HG03521 (cell line): Measurements from ENCODE around the gene STRADB.
"Not testable (repeated sequence)": the region's sequence is repeated elsewhere in the genome, so short reads cannot be mapped to it uniquely, and the experiment has no call there.

ENCODE experiments used
- ATAC-seq: cut with Tn5 transposase; IDR thresholded peaks from one replicate; pipeline ENCODE4 v1.9.1; 2021; ENCODE audit warnings: mild to moderate bottlenecking, moderate library complexity; ENCODE audit not compliant: unreplicated experiment

The STRADB gene

DNA sequence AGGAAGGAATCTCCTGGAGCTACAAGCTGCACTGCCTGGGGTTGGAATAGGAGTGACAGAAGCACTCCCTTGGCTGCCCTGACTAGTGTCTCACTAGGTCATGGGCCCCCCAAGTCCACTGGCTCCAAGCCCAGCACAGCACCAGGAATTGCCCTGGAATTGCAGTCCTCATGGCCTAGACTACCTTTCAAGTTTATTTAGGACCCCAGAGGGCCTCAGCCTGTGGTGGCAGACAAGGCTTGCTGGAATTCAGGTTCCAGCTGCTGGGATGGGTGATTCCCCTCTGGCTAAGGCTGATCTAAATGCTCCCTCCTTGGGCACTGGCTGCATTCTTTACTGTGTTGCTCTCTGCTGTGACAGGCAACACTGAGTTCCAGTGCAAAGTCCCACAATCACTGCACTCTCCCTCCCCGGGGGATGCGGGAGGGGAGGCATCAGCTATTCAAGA, 14.0 kb downstream of the STRADB start:
- no peak for ATAC-seq

DNA sequence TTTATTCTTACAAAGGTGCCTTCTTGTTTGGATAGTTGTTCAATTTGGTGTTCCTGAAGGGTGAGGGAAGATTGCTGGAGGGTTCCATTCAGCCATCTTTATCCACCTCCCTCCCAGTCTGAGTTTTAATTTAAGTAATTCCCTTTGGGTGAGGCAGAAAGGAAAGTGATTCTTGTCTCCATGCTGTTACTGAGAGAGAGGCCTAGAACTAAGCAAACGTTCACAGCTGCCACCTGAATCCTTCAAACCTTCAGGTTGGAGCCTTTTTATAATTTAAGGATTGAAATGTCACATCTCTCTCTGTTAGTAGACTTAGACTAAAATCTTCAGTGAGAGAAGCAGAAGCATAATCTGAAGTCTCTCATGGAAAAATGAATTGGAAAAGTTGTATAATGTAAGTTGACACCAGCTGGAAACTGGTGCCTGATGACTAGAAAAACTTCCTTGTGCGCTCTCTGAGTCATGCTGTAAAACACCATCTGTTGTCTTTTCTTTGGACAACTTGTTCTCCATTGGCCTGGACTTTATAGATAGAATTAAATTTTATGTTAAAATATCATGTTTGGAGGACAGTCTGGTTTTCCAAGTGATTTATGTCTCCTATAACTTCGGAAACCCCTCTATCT, 14.6 kb downstream of the STRADB start:
- ATAC-seq, result no peak

DNA sequence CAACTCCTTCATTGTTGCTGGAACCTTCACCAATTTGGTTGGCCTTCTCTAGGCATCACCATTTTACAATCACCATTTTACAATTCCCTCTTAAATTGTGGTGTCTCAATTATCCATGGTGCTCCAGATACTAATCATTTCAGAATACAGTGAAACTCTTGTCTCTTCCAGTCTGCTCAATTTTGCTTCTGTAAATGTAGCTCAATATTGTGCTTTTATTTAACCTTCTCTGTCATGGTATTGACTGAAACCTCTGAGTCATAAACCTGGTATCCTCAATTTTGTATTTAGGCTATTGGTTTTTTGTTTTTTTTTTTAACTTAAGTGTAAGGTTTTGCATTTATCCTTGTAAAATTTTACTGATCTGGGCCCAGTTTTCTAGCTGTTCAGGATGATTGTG, 16.1 kb downstream of the STRADB start:
- ATAC-seq, result no peak

DNA sequence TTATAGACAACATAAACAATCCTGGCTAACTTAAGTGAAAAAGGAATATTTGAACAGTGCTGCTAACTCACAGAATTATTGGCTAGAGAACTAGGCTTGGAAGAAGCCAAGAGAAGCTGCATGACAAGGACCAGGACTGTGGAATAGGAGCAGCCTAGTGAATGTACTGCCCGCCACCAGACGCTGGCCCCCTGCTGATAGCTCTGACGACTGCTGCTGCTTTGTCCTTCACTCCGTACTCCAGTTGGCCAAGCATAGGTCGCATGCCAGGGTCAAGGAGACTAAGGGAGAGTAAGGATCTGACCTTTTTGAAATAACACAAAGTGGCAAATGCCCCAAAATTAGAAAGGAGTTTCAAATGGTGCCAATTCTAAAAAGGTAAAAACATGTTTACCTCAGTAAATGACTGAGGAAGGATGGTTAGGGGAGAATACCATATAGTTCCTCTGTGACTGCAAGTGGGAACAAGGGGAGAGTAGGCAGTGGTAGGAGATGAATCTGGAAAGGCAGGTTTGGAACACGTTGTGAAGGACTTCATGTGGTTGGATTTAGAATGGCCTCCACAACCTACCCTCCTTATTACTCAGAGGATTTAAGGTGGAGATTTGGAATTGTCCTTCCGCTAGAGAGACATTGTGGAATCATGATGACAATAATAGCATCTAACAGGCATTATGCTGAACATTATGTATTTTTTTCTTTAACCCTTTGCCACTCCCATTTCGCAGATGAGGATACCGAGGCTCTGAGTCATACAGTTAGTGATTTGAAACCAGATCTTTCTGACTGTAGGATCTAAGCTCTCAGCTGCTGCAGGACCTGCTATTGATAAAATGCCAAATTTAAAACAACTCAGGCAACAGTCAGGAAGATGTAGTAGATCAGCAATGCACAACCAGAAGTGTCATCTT, 19.5 kb downstream of the STRADB start:
- ATAC-seq, result no peak

DNA sequence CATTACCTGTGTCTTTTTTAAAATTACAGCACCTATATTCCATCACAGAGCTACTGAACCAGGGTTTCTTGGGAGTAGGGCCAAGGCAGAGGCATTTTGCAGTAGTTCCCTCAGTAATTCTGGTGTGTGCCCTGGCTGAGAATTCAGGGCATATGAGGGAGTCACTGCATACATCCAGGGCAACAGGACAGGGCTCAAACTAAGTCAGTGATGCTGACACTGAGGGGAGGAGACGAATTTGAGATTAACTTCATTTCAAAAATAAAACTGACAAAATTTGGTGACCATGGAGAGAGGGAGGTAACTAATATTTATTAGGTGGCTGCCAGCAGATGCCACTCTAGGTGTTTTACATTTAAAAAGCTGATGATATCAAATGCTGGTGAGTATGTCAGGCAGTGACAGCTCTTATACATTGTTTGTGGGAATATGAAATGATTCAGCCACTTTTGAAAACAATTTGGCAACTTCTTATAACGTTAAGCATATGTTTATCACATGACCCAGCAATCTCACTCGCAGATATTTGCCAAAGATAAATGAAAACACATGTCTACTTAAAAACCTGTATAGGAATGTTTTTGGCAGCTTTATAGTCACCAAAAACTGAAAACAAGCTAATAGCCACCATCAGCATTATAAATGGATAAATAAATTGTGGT, 20.3 kb downstream of the STRADB start:
- no peak for ATAC-seq

DNA sequence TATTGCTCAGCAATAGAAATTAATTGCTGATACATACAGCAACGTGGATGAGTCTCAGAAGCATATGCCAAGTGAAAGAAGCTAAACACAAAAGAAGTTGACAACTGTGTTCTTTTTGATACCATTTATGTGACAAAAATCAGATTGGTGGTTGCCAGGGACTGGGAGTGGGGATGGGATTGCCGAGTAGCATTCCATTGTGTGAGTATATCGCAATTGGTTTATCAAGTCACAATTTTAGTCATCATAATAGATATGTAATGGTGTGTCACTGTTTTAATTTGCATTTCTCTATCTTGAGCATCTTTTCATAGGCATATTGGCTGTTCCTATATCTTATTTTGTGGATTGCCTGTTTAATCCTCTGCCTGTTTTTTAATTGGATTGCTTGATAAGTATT, 20.9 kb downstream of the STRADB start:
- ATAC-seq, result no peak

DNA sequence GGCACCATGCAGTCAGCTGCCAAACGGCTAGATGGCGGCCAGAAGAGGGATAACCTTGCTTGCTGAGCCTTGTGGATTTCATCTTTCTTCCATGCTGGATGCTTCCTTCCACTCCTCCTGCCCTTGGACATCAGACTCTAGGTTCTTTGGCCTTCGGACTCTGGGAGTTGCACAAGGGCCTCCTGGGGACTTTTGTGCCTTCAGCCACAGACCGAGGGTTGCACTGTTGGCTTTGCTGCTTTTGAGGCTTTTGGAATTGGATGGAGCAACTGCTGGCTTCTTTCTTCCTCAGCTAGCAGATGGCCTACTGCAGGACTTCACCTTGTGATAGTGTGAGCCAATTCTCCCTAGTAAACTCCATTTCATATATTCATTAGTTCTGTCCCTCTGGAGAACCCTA, 31.0 kb downstream of the STRADB start:
- ATAC-seq, result no peak

DNA sequence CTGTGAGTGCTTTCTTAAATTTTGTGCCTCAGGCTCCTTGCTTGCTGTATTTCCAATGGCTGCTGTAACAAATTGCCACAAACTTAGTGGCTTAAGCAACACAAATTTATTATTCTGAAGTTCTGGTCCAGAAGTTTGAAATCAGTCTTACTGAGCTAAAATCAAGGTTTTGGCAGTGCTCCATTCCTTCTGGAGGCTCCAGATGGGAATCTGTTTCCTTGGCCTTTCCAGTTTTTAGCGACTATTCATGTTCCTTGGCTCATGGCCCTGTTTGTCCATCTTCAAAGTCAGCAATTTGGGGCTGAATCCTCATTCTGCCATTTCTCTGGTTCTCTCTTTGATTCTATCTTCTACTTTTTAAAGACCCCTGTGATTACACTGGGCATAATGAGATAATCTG, 31.8 kb downstream of the STRADB start:
- ATAC-seq, result no peak

DNA sequence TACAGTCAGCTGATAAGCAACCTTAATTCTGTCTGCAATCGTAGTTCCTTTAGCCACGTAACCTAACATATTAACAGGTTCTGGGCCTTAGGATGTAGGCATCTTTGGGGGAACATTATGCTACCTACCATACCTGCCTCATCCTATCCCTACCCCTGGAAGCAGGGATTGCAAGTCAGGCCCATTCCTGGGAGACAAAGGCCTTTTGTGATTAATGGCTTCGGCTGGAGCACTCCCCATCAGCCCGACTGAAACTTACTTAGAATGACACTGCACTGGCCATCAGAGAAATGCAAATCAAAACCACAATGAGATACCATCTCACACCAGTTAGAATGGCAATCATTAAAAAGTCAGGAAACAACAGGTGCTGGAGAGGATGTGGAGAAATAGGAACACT, 32.2 kb downstream of the STRADB start:
- ATAC-seq, result not testable (repeated sequence)

DNA sequence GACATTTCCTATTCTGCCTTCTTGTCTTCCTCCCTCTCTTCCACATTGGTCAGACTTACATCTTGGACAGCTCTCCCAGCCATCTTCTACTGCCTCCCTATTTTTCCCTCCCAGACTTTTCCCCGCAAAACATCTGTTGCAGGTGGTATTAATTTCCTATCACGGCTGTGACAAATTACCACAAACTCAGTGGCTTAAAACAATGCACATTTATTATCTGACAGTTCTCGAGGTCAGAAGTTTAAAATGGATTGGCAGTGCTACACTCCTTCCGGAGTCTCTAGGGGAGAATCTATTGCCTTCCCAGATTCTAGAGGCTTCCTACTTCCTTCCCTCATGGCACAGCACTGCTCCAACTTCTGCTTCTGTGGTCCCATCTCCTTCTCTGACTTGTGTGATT, 33.3 kb downstream of the STRADB start:
- no peak for ATAC-seq

DNA sequence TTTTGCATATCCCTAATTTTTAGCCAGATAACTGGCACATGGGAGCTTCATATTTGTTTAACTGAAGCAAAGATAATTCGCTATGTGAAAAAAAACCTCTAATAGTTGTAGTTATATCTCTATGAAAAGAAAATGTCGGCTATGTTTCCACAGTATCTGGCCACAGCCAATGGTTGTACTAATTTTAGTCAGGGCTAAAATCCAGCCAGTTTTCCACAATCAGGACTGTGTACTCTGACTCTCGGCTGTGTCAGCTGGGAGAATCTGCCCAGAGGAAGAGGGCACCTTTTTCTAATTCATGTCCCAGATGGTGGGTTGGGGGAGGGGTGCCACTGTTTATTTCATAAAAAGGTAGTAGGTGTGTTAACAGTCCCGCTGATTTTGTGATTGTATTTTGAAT, 38.8 kb downstream of the STRADB start:
- no peak for ATAC-seq

DNA sequence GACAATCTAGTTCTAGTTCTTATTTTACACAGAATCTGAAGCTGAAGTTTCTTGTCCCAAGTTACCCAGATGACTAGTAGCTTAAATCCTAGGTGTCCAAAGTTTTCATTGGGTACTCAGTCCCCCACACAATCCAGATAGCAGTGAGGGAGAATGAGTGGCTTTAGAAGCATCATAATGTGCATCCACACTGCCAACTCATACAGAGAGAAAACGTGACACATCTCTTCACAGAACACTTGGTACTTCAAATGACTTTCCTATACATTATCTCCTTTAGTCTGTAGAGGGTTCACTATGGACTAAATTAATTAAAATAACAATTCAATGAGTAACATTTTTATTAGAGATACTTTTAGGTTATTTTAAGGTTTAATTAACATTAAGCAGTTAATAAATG, 45.2 kb downstream of the STRADB start:
- ATAC-seq, result no peak

DNA sequence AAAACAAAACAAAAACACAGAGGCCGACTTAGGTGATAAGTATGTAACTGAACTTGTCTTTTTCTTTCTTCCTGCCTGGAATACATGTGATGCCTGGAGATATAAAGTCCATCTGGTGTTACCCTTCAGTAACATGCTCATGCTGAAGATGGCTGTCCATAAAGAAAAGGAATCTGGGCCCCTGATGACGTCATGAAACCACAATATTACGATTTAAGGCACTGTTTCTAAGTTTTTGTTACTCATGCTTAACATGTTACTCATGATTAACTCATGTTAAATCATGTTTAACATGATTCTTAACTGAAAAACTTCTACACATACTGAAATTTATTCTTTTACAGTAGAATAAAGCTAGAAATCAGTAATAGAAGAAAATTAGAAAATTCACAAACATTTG, 49.0 kb downstream of the STRADB start:
- no peak for ATAC-seq

DNA sequence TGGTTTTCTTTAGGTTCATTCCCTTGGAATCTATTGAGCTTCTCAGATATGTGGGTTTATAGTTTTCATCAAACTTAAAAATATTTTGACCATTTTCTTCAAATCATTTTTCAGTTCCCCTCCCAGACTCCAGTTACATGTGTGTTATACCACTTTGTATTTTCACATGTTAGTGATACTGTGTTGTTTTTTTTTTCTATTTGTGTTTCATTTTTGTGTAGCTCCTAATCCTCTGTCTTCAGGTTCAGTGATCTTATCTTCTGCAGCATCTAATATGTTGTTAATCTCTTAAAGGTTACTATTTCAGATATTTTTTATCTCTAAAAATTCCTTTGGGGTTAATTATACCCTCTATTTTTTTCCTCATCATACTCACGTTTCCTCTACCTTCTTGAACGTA, 51.2 kb downstream of the STRADB start:
- no peak for ATAC-seq

DNA sequence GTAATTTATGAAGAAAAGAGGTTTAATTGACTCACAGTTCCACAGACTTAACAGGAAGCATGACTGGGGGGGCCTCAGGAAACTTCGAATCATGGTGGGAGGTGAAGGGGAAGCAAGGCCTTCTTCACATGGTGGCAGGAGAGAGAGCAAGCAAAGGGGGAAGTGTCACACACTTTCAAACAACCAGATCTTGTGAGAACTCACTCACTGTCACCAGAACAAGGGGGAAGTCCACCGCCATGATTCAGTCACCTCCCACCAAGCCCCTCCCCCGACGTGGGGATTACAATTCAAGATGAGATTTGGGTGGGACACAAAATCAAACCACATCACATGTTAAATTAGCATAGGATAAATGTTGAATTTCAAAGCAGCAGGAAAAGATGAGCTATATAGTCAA, 56.2 kb downstream of the STRADB start:
- no peak for ATAC-seq

DNA sequence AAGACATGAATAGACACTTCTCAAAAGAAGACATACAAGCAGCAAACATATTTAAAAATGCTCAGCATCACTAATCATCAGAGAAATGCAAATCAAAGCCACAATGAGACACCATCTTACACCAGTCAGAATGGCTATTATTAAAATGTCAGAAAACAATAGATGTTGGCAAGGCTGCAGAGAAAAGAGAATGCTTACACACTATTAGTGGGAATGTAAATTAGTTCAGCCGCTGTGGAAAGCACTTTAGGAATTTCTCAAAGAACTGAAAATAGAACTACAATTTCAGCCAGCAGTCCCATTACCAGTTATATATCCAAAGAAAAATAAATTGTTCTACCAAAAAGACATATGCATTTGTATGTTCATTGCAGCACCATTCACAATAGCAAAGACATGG, 61.7 kb downstream of the STRADB start:
- ATAC-seq, result no peak

DNA sequence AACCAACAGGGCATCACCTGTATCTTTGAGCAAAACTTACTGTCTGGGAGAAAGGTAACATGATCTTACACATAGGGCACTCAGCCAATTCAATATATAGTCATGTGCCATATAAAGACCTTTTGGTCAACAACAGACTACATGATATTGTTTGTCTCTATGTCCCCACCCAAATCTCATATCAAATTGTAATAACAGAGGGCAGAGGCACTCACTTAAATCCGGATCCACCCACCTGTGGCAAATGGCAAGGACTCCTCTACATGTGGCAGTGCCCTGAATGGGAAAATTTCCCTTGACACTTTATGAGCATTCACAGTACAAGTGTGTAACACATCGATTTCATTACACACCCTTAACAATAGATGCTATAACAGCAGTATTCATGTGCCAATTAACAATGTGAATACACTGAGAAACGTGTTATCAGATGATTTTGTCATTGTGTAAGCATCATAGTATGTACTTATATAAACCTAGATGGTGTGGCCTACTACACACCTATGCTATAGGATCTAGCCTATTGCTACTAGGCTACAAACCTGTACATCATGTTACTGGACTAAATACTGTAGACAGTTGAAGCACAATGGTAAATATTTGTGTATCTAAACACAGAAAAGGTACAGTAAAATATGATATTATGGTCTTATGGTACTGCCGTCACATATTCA, 64.2 kb downstream of the STRADB start:
- no peak for ATAC-seq

DNA sequence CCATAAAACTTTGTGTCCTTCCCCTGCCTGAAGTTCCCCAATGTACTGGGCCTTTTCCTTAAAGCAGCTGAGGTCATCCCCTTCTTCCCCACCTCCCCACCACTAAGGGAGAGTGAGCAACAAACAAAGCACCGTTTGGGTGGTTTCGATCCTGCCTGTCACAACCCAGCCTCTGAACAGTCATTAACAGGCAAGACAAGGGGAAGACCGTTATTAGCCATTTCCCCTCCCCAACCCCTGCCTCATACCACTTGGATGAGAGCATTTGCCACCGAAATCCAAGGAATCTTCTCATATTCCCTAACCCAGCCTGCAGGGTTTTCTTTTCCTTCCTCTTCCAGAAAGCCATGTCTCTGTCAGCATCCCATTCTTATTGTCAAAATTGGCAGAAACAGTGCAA, 65.6 kb downstream of the STRADB start:
- ATAC-seq, result no peak

DNA sequence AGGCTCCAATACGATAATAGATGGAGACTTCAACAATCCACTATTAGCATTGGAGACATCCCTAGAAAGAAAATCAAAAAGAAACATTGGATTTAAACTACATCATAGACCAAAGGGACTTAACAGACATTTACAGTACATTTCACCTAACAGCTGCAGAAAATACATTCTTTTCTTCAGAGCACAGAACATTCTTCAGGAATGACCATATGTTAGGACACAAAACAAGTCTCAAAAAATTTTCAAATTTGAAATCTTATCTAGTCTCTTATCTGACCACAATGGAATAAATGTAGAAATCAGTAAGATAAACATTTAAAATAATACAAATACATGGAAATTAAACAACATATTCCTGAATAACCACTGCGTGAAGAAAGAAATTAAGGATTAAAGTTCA, 68.7 kb downstream of the STRADB start:
- ATAC-seq, result no peak

DNA sequence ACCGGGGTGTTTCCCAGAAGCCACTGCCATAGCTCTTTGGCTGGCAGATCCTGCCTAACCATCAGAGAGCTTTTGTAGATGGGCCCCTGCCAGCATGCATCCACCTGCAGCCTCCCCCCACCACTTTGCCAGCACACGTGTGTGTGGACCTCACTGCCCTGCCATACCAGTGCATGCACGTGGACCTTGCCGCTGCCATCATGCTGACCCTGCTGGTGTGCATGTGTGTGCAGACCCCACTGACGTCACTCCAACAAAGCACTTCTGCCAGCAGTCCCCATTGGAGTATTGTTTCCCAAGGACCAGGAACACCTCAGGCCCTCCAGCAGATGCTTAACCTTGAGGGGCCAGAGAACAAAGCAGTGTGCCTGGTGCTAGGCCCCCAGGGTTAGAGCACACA, 71.4 kb downstream of the STRADB start:
- no peak for ATAC-seq

DNA sequence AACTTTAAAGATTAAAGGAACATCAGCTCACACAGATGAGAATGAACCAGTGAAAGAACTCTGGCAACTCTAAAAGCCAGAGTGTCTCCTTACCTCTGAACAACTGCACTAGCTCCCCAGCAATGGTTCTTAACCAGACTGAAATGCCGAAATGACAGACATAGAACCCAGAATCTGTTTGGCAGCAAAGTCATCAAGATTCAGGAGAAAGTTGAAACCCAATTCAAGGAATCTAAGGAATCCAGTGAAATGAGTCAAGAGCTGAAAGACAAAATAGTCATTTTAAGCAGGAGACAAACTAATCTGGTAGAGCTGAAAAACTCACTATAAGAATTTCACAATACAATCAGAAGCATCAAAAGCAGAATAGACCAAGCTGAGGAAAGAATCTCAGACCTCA, 72.0 kb downstream of the STRADB start:
- no peak for ATAC-seq
